Putamen (tissue), 1 donor: Measurements from ENCODE around the gene ST6GALNAC3.
"Not testable (repeated sequence)": the region's sequence is repeated elsewhere in the genome, so short reads cannot be mapped to it uniquely, and the experiment has no call there.

Experiments
- DNase-seq: peaks from one replicate; pipeline ENCODE4 v3.0.0-alpha.2; 2016; ENCODE audit warnings: low spot score

ST6GALNAC3 gene

GRCh38 chr1:76190749-76191424 lies 116.3 kb downstream of the ST6GALNAC3 start:
- DNase-seq = no peak

GRCh38 chr1:76191561-76191960 lies 117.0 kb downstream of the ST6GALNAC3 start:
- no peak for DNase-seq

- no peak for DNase-seq
Measured at GRCh38 chr1:76198452-76198851, 123.9 kb downstream of the ST6GALNAC3 start.

GRCh38 chr1:76202670-76203069 lies 128.1 kb downstream of the ST6GALNAC3 start:
- no peak for DNase-seq

GRCh38 chr1:76203127-76203526 lies 128.6 kb downstream of the ST6GALNAC3 start:
- no peak for DNase-seq

GRCh38 chr1:76209238-76209637 lies 134.7 kb downstream of the ST6GALNAC3 start:
- DNase-seq = no peak

GRCh38 chr1:76209648-76210047 lies 135.1 kb downstream of the ST6GALNAC3 start:
- DNase-seq = no peak

- DNase-seq = no peak
Measured at GRCh38 chr1:76210160-76210559, 135.6 kb downstream of the ST6GALNAC3 start.

GRCh38 chr1:76218888-76219287 lies 144.3 kb downstream of the ST6GALNAC3 start:
- no peak for DNase-seq

GRCh38 chr1:76219366-76219818 lies 144.8 kb downstream of the ST6GALNAC3 start:
- DNase-seq = no peak

- DNase-seq = no peak
Measured at GRCh38 chr1:76224752-76225151, 150.2 kb downstream of the ST6GALNAC3 start.

- DNase-seq = no peak
Measured at GRCh38 chr1:76225526-76225925, 151.0 kb downstream of the ST6GALNAC3 start.

GRCh38 chr1:76227621-76228020 lies 153.1 kb downstream of the ST6GALNAC3 start:
- no peak for DNase-seq

GRCh38 chr1:76229279-76230005 lies 154.9 kb downstream of the ST6GALNAC3 start:
- DNase-seq = no peak

- DNase-seq = no peak
Measured at GRCh38 chr1:76230842-76231281, 156.3 kb downstream of the ST6GALNAC3 start.

GRCh38 chr1:76231320-76231719 lies 156.8 kb downstream of the ST6GALNAC3 start:
- DNase-seq = no peak

GRCh38 chr1:76232666-76233065 lies 158.1 kb downstream of the ST6GALNAC3 start:
- DNase-seq = no peak

- no peak for DNase-seq
Measured at GRCh38 chr1:76234061-76234460, 159.5 kb downstream of the ST6GALNAC3 start.

- DNase-seq = no peak
Measured at GRCh38 chr1:76237211-76237610, 162.7 kb downstream of the ST6GALNAC3 start.

GRCh38 chr1:76238094-76238628 lies 163.6 kb downstream of the ST6GALNAC3 start:
- no peak for DNase-seq

- no peak for DNase-seq
Measured at GRCh38 chr1:76239470-76239918, 164.9 kb downstream of the ST6GALNAC3 start.

- DNase-seq = no peak
Measured at GRCh38 chr1:76240316-76240715, 165.8 kb downstream of the ST6GALNAC3 start.

- not testable (repeated sequence) for DNase-seq
Measured at GRCh38 chr1:76242587-76242986, 168.0 kb downstream of the ST6GALNAC3 start.
